ENCODE data around the gene ITPR1.

Gene ITPR1

GRCh38 chr3:4782095-4782494 is 288.9 kb downstream of the ITPR1 start:
- DNase-seq (ENCODE audit: low read depth), result no peak

GRCh38 chr3:4785551-4785950 is 292.4 kb downstream of the ITPR1 start:
- no peak for DNase-seq (ENCODE audit: low read depth)

- no peak for DNase-seq (ENCODE audit: low read depth)
These were observed 293.3 kb downstream of the ITPR1 start for GRCh38 chr3:4786431-4786830.

- no peak for DNase-seq (ENCODE audit: low read depth)
These were observed 298.2 kb downstream of the ITPR1 start for GRCh38 chr3:4791358-4791757.

GRCh38 chr3:4793311-4793710 is 300.2 kb downstream of the ITPR1 start:
- no peak for DNase-seq (ENCODE audit: low read depth)

- DNase-seq (ENCODE audit: low read depth), result no peak
These were observed 301.2 kb downstream of the ITPR1 start for GRCh38 chr3:4794331-4794730.

- DNase-seq (ENCODE audit: low read depth), result no peak
These were observed 301.6 kb downstream of the ITPR1 start for GRCh38 chr3:4794798-4795197.

GRCh38 chr3:4795905-4796304 is 302.8 kb downstream of the ITPR1 start:
- DNase-seq (ENCODE audit: low read depth), result no peak

- no peak for DNase-seq (ENCODE audit: low read depth)
These were observed 304.1 kb downstream of the ITPR1 start for GRCh38 chr3:4797201-4797705.

- DNase-seq (ENCODE audit: low read depth), result no peak
These were observed 306.4 kb downstream of the ITPR1 start for GRCh38 chr3:4799266-4800256.

GRCh38 chr3:4800595-4800994 is 307.4 kb downstream of the ITPR1 start:
- DNase-seq (ENCODE audit: low read depth), result no peak

- no peak for DNase-seq (ENCODE audit: low read depth)
These were observed 308.7 kb downstream of the ITPR1 start for GRCh38 chr3:4801892-4802291.

- no peak for DNase-seq (ENCODE audit: low read depth)
These were observed 309.8 kb downstream of the ITPR1 start for GRCh38 chr3:4802903-4803302.

GRCh38 chr3:4804161-4805058 is 311.3 kb downstream of the ITPR1 start:
- no peak for DNase-seq (ENCODE audit: low read depth)

GRCh38 chr3:4805662-4806061 is 312.5 kb downstream of the ITPR1 start:
- DNase-seq (ENCODE audit: low read depth), result no peak

GRCh38 chr3:4806535-4807108 is 313.5 kb downstream of the ITPR1 start:
- DNase-seq (ENCODE audit: low read depth), result no peak

- no peak for DNase-seq (ENCODE audit: low read depth)
These were observed 314.5 kb downstream of the ITPR1 start for GRCh38 chr3:4807381-4808280.

GRCh38 chr3:4808637-4809036 is 315.5 kb downstream of the ITPR1 start:
- no peak for DNase-seq (ENCODE audit: low read depth)

GRCh38 chr3:4809922-4810321 is 316.8 kb downstream of the ITPR1 start:
- DNase-seq (ENCODE audit: low read depth), result no peak

GRCh38 chr3:4812591-4812990 is 319.4 kb downstream of the ITPR1 start:
- DNase-seq (ENCODE audit: low read depth), result no peak

GRCh38 chr3:4813909-4814304 is 320.8 kb downstream of the ITPR1 start:
- DNase-seq (ENCODE audit: low read depth), result no peak

All from stimulated activated CD8-positive, alpha-beta memory T cell treated with anti-CD3 and anti-CD28 coated beads, Interleukin-15, amount 100 ng/mL, for 24 hours (primary cell).